H9 (cell line): Measurements from ENCODE around the gene SSH3. TPM values are rescaled to one million over a fixed set of nuclear protein-coding genes. Genes with fewer than 3 reads are reported as not detected.

ENCODE experiments used
- DNase-seq: peaks from one replicate; pipeline ENCODE4 v3.0.0-alpha.2; 2017
- H2AFZ ChIP-seq: one replicate; pipeline ENCODE4 v1.6.1; 2013; ENCODE audit warnings: mild to moderate bottlenecking, low read length, control low read depth, moderate library complexity
- H2AK5ac ChIP-seq: 2 replicates; pipeline ENCODE4 v1.6.1; 2013; ENCODE audit warnings: low read length, control low read depth, mixed read lengths; ENCODE audit not compliant: insufficient read length
- H2BK120ac ChIP-seq: one replicate; pipeline ENCODE4 v1.6.1; 2013; ENCODE audit warnings: low read depth, mild to moderate bottlenecking, low read length, control low read depth, inconsistent platforms; ENCODE audit not compliant: poor library complexity, severe bottlenecking
- H2BK12ac ChIP-seq: 2 replicates; pipeline ENCODE4 v1.6.1; 2013; ENCODE audit warnings: low read length, control low read depth, mixed read lengths, low read depth; ENCODE audit not compliant: insufficient read length
- H2BK15ac ChIP-seq: 2 replicates; pipeline ENCODE4 v1.6.1; 2013; ENCODE audit warnings: low read depth, low read length, control low read depth
- H2BK20ac ChIP-seq: one replicate; pipeline ENCODE4 v1.6.1; 2013; ENCODE audit warnings: low read depth, mild to moderate bottlenecking, low read length, control low read depth, inconsistent platforms; ENCODE audit not compliant: poor library complexity, severe bottlenecking
- H2BK5ac ChIP-seq: 2 replicates; pipeline ENCODE4 v1.6.1; 2013; ENCODE audit warnings: low read length, control low read depth, mixed read lengths; ENCODE audit not compliant: insufficient read length
- H3K14ac ChIP-seq: 2 replicates; pipeline ENCODE4 v1.6.1; 2013; ENCODE audit warnings: low read length, control low read depth; ENCODE audit not compliant: insufficient read depth
- H3K18ac ChIP-seq: 2 replicates; pipeline ENCODE4 v1.6.1; 2013; ENCODE audit warnings: low read depth, mild to moderate bottlenecking, mixed read lengths, low read length, control low read depth; ENCODE audit not compliant: insufficient read length
- H3K23ac ChIP-seq: 2 replicates; pipeline ENCODE4 v1.6.1; 2013; ENCODE audit warnings: low read length, control low read depth, mixed read lengths, low read depth; ENCODE audit not compliant: insufficient read length
- H3K23me2 ChIP-seq: 2 replicates; pipeline ENCODE4 v1.6.1; 2013; ENCODE audit warnings: low read depth, mild to moderate bottlenecking, mixed read lengths, low read length, control low read depth; ENCODE audit not compliant: insufficient read length, poor library complexity, severe bottlenecking
- H3K27ac ChIP-seq: 2 replicates; pipeline ENCODE4 v1.5.1; 2013; ENCODE audit warnings: low read length, control low read depth, mixed read lengths, low read depth; ENCODE audit not compliant: insufficient read length
- H3K27me3 ChIP-seq: 2 replicates; pipeline ENCODE4 v1.6.1; 2013; ENCODE audit warnings: low read length, control low read depth, inconsistent platforms; ENCODE audit not compliant: insufficient read depth
- H3K4ac ChIP-seq: 2 replicates; pipeline ENCODE4 v1.6.1; 2013; ENCODE audit warnings: low read depth, mild to moderate bottlenecking, control low read depth, inconsistent platforms, low read length, moderate library complexity
- H3K4me1 ChIP-seq: 2 replicates; pipeline ENCODE4 v1.6.1; 2013; ENCODE audit warnings: low read length, control low read depth, inconsistent platforms; ENCODE audit not compliant: insufficient read depth
- H3K4me2 ChIP-seq: 2 replicates; pipeline ENCODE4 v1.6.1; 2013; ENCODE audit warnings: low read length, control low read depth, mixed read lengths; ENCODE audit not compliant: insufficient read length, insufficient read depth
- H3K56ac ChIP-seq: 2 replicates; pipeline ENCODE4 v1.6.1; 2013; ENCODE audit warnings: low read depth, mild to moderate bottlenecking, mixed read lengths, low read length, control low read depth; ENCODE audit not compliant: insufficient read length
- H3K79me1 ChIP-seq: 2 replicates; pipeline ENCODE4 v1.6.1; 2013; ENCODE audit warnings: low read depth, mild to moderate bottlenecking, moderate library complexity, low read length, control low read depth, inconsistent platforms; ENCODE audit not compliant: insufficient read depth, poor library complexity, severe bottlenecking
- H3K79me2 ChIP-seq: 2 replicates; pipeline ENCODE4 v1.6.1; 2013; ENCODE audit warnings: low read length, control low read depth, inconsistent platforms; ENCODE audit not compliant: insufficient read depth
- H3K9ac ChIP-seq: 2 replicates; pipeline ENCODE4 v1.6.1; 2013; ENCODE audit warnings: low read length, control low read depth, mixed read lengths; ENCODE audit not compliant: insufficient read length; ENCODE audit errors: extremely low read depth
- H3K9me3 ChIP-seq: one replicate; pipeline ENCODE4 v1.6.1; 2013; ENCODE audit warnings: low read depth, low read length, inconsistent platforms; ENCODE audit not compliant: control insufficient read depth
- H3T11ph ChIP-seq: one replicate; pipeline ENCODE4 v1.6.1; 2013; ENCODE audit warnings: mild to moderate bottlenecking, low read length, control low read depth, inconsistent platforms
- H4K20me1 ChIP-seq: one replicate; pipeline ENCODE4 v1.6.1; 2013; ENCODE audit not compliant: control insufficient read depth, insufficient read length, insufficient read depth
- H4K5ac ChIP-seq: 2 replicates; pipeline ENCODE4 v1.6.1; 2013; ENCODE audit warnings: low read depth, mild to moderate bottlenecking, mixed read lengths, low read length, control low read depth; ENCODE audit not compliant: insufficient read length
- H4K8ac ChIP-seq: replicated peaks from 2 replicates; pipeline ENCODE4 v1.6.1; 2013; ENCODE audit warnings: low read length, control low read depth, mixed read lengths, low read depth; ENCODE audit not compliant: insufficient read length
- H4K91ac ChIP-seq: 2 replicates; pipeline ENCODE4 v1.6.1; 2013; ENCODE audit warnings: low read depth, mild to moderate bottlenecking, moderate library complexity, mixed read lengths, low read length, control low read depth; ENCODE audit not compliant: insufficient read length
- H3K27ac Mint-ChIP-seq, 3 experiments: 2 replicates in 2 of 3; 3 replicates in 1 of 3; pipeline ENCODE4 v1.8.0; 2020 to 2021; ENCODE audit warnings: mixed read lengths in 3 of 3, mild to moderate bottlenecking in 1 of 3, moderate library complexity in 1 of 3
- H3K27me3 Mint-ChIP-seq: 2 replicates; pipeline ENCODE4 v1.8.0; 2021; ENCODE audit warnings: low read depth, mild to moderate bottlenecking, moderate library complexity, mixed read lengths
- H3K36me3 Mint-ChIP-seq, 3 experiments: 2 replicates in 2 of 3; 3 replicates in 1 of 3; pipeline ENCODE4 v1.8.0; 2020 to 2021; ENCODE audit warnings: low read depth in 3 of 3, mixed read lengths in 3 of 3; ENCODE audit not compliant: insufficient read depth in 1 of 3
- H3K4me1 Mint-ChIP-seq, 2 experiments: 2 replicates each; pipeline ENCODE4 v1.8.0; 2020; ENCODE audit warnings: mixed read lengths in 2 of 2
- H3K4me3 Mint-ChIP-seq, 2 experiments: 2 replicates in 1 of 2; 3 replicates in 1 of 2; pipeline ENCODE4 v1.8.0; 2020 to 2021; ENCODE audit warnings: mild to moderate bottlenecking in 2 of 2, mixed read lengths in 2 of 2, moderate library complexity in 1 of 2
- H3K9me3 Mint-ChIP-seq, 2 experiments: 2 replicates in 1 of 2; 3 replicates in 1 of 2; pipeline ENCODE4 v1.8.0; 2020; ENCODE audit warnings: mild to moderate bottlenecking in 2 of 2, mixed read lengths in 2 of 2, moderate library complexity in 1 of 2
- CTCF ChIP-seq: fragments of 200-600 bp; sonication (generic); conservative IDR thresholded peaks from 3 replicates; pipeline ENCODE4 v1.8.0; 2021; ENCODE audit warnings: antibody characterized with exemption, mild to moderate bottlenecking
- WGBS: extraction: QIAGEN DNeasy Blood & Tissue Kit; methylation state at CpG from one replicate; pipeline ENCODE4 v1.1.7; 2013; ENCODE audit warnings: missing lambda C conversion rate, low lambda C conversion rate, mixed read lengths; ENCODE audit not compliant: insufficient read length; ENCODE audit errors: extremely low coverage; 5-methylcytosine and 5-hydroxymethylcytosine counted together
- total RNA-seq: library from RNA; stranded (reverse); gene quantifications from 2 replicates; pipeline ENCODE4 v1.2.1, GENCODE V29; 2021

The SSH3 gene
- total RNA-seq, 1 experiment from 2014 or later, result 42.2 TPM

DNA sequence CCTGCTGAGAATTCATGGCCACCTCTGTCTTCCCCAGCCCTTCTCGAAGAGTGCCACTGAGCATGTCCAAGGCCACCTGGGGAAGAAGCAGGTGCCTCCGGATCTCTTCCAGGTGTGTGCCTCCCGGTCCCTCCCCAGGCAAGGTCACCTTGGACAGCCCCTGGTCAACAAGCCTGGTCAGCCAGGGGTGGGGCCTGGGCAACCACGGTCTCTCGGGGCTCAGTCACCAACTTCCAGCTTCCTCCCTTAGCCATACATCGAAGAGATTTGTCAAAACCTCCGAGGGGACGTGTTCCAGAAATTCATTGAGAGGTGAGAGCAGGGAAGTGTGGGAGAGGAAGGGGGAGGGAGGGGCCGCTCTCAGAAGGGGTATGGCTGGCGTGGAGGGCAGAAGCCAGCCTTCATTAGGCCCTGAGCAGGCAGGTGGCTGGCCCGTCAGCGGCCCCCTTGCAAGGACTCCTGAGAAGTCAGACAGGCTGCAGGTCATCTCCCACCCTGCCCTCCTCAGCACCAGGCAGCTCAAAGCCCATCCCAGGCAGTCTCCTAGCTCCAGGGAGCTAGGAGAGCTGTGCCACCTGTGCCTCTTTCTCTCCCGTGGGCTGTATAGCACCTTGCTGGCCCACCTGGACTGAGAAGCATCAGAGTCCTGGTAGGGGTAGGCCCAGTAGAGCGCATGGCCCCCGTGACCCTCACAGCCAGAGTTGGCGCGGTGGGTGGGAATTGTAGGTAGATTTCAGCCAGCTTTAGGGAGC lies 23.6 kb upstream of the SSH3 start:
- H2BK12ac ChIP-seq, result no peak overlapping the region
- no peak overlapping the region for H3K14ac ChIP-seq
- H3K27me3 Mint-ChIP-seq, result no peaks in the 10 kb centered on the region
- no peak overlapping the region for H2BK20ac ChIP-seq
- H3K4me3 Mint-ChIP-seq, result no peak overlapping the region; a peak in 1 of 5 replicates
- no peak overlapping the region for H3K9ac ChIP-seq
- H3K79me1 ChIP-seq, result no peaks in the 10 kb centered on the region
- H3K4me1 ChIP-seq, result peaks cover 2% of the 10 kb centered on the region; the same call in 1 of the 2 replicates
- DNase-seq, result no peak
- H3K23me2 ChIP-seq, result no peaks in the 10 kb centered on the region
- no peak overlapping the region for H2BK15ac ChIP-seq
- H3K9me3 Mint-ChIP-seq, result no peaks in the 10 kb centered on the region
- H3K18ac ChIP-seq, result no peak overlapping the region
- no peak overlapping the region for H3K27ac ChIP-seq
- no peak overlapping the region for H2BK120ac ChIP-seq
- peaks cover 17 to 55% (median 52%) of the 10 kb centered on the region in 3 experiments; a peak in 6 of 7 replicates for H3K36me3 Mint-ChIP-seq
- H3K4me2 ChIP-seq, result no peak overlapping the region
- TF ChIP-seq CTCF, result no peak
- H3K27ac Mint-ChIP-seq, result no peak overlapping the region
- H3K4ac ChIP-seq, result no peak overlapping the region
- H2AK5ac ChIP-seq, result no peak overlapping the region
- H2AFZ ChIP-seq, result no peak overlapping the region
- H3K56ac ChIP-seq, result no peak overlapping the region
- no peak overlapping the region for H4K91ac ChIP-seq
- H3T11ph ChIP-seq, result no peak overlapping the region
- no peaks in the 10 kb centered on the region; the same call in 1 of the 2 replicates for H3K79me2 ChIP-seq
- peaks cover 14 to 23% of the 10 kb centered on the region in 2 experiments for H3K4me1 Mint-ChIP-seq
- H4K8ac ChIP-seq, result no peak overlapping the region
- H4K20me1 ChIP-seq, result no peaks in the 10 kb centered on the region
- H2BK5ac ChIP-seq, result no peak overlapping the region
- no peak overlapping the region for H4K5ac ChIP-seq
- no peaks in the 10 kb centered on the region for H3K27me3 ChIP-seq
- no CpG with 5 or more reads among the region's 17 CpGs for whole genome bisulfite sequencing
- no peak overlapping the region for H3K23ac ChIP-seq
- H3K9me3 ChIP-seq, result no peaks in the 10 kb centered on the region
